ENCODE results near the gene MYLK2.

DNA sequence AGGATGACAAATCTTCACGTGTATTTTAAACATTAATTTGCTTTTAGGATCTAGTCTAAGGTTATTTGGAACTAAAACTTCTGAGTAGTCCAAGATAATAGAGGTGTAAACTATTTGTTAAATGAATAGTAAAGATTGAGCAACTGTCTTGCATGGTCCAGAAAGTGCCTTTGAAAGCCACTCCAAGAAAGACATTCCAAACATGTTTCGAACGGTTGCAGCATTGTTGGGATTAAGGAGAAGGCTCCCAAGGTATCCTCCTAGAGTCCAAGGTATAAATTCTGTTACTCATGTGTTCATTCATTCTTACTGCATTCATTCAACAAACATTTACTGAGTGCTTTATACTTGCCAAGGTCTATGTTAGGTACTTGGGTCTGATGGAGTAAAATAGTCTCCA lies 28.8 kb upstream of the MYLK2 start:
- TF ChIP-seq, protein P1, sequence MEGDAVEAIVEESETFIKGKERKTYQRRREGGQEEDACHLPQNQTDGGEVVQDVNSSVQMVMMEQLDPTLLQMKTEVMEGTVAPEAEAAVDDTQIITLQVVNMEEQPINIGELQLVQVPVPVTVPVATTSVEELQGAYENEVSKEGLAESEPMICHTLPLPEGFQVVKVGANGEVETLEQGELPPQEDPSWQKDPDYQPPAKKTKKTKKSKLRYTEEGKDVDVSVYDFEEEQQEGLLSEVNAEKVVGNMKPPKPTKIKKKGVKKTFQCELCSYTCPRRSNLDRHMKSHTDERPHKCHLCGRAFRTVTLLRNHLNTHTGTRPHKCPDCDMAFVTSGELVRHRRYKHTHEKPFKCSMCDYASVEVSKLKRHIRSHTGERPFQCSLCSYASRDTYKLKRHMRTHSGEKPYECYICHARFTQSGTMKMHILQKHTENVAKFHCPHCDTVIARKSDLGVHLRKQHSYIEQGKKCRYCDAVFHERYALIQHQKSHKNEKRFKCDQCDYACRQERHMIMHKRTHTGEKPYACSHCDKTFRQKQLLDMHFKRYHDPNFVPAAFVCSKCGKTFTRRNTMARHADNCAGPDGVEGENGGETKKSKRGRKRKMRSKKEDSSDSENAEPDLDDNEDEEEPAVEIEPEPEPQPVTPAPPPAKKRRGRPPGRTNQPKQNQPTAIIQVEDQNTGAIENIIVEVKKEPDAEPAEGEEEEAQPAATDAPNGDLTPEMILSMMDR (IDR thresholded peaks at IDR 0.05): no peak
- TF ChIP-seq POLR2A (IDR thresholded peaks at IDR 0.05): no peak

Data from adrenal gland (tissue), 5 donors.